MM.1S (cell line): ENCODE data around the gene AVP.

Experiments used
- CTCF ChIP-seq: fragments of 300-600 bp; sonication (generic); IDR thresholded peaks from 2 replicates; pipeline ENCODE4 v1.5.1; 2016; ENCODE audit warnings: antibody characterized with exemption, low read length, mixed read lengths
- EZH2 ChIP-seq: fragments of 300-600 bp; sonication (generic); optimal IDR thresholded peaks from 2 replicates; pipeline ENCODE3; 2017; ENCODE audit warnings: low read depth, mild to moderate bottlenecking, antibody characterized with exemption, low read length, mixed read lengths
- EZH2phosphoT487 ChIP-seq: fragments of 300-600 bp; sonication (generic); IDR thresholded peaks from 2 replicates; pipeline ENCODE4 v1.6.1; 2018; ENCODE audit warnings: antibody characterized with exemption, low read length

GRCh38 chr20:3047486-3048419 lies 36.8 kb downstream of the AVP start:
- TF ChIP-seq CTCF (no peak), EZH2 (no peak), EZH2phosphoT487 (no peak)
